ENCODE measurements around the gene BLOC1S4.

- no peak for TF ChIP-seq YY1 (IDR thresholded peaks at IDR 0.05; ENCODE audit: low read depth)
- TF ChIP-seq CTCF (IDR thresholded peaks at IDR 0.05): no peak
- TF ChIP-seq RXRA (IDR thresholded peaks at IDR 0.05; ENCODE audit: borderline replicate concordance, low read depth): no peak
- TF ChIP-seq EP300 (IDR thresholded peaks at IDR 0.05; ENCODE audit: borderline replicate concordance in 1 of 2, low read depth in 1 of 2, low read length in 1 of 2): no peak
- no peak for TF ChIP-seq SIN3A (IDR thresholded peaks at IDR 0.05; ENCODE audit: borderline replicate concordance, low read depth, low read length)
Observed at GRCh38 chr4:6734165-6734786, 18.3 kb downstream of the BLOC1S4 start.
